ENCODE measurements around the gene SPIRE2.
"Not testable (repeated sequence)": the region's sequence is repeated elsewhere in the genome, so short reads cannot be mapped to it uniquely, and the experiment has no call there.

The SPIRE2 gene

DNA sequence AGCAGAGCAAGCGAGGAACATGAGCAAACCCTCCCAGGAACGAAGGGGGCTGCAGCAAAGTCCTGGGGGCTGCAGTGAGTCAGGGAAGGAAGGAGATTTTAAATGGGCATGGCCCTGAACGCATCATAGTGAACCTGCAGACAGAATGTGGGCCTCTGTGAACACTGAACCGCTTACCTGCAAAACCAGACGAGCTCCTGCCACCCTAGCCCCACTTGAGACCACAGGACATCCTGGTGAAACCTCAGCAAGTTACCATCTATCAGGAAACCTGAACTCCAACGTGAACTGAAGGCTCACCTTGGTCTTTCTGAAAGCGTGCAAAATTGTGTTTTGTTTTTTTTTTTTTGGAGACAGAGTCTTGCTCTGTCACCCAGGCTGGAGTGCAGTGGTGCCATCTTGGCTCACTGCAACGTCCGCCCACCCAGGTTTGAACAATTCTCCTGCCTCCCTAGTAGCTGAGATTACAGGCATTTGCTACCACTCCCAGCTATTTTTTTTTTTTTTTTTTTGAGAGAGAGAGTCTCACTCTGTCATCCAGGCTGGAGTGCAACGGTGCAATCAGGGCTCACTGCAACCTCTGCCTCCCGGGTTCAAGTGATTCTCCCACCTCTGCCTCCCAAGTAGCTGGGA, 42.6 kb upstream of the SPIRE2 start:
- no peak for DNase-seq (ENCODE audit: low read depth)
- no peak overlapping the region for H3K4me3 ChIP-seq (ENCODE audit: low read depth, low read length)
- TF ChIP-seq, protein P1, sequence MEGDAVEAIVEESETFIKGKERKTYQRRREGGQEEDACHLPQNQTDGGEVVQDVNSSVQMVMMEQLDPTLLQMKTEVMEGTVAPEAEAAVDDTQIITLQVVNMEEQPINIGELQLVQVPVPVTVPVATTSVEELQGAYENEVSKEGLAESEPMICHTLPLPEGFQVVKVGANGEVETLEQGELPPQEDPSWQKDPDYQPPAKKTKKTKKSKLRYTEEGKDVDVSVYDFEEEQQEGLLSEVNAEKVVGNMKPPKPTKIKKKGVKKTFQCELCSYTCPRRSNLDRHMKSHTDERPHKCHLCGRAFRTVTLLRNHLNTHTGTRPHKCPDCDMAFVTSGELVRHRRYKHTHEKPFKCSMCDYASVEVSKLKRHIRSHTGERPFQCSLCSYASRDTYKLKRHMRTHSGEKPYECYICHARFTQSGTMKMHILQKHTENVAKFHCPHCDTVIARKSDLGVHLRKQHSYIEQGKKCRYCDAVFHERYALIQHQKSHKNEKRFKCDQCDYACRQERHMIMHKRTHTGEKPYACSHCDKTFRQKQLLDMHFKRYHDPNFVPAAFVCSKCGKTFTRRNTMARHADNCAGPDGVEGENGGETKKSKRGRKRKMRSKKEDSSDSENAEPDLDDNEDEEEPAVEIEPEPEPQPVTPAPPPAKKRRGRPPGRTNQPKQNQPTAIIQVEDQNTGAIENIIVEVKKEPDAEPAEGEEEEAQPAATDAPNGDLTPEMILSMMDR (IDR thresholded peaks at IDR 0.05; ENCODE audit: low read depth, low read length, missing control alignments) = no peak
- in situ Hi-C loops (cut with HindIII; ENCODE audit: low sequenced_read_pairs) = no loop called here

- no peak overlapping the region for H3K4me3 ChIP-seq (ENCODE audit: low read depth, low read length)
- no peak for DNase-seq (ENCODE audit: low read depth)
- in situ Hi-C loops (cut with HindIII; ENCODE audit: low sequenced_read_pairs) = no loop called here
- TF ChIP-seq, protein P1 (IDR thresholded peaks at IDR 0.05; ENCODE audit: low read depth, low read length, missing control alignments) = no peak
These were observed 41.6 kb upstream of the SPIRE2 start for GRCh38 chr16:89786474-89787364.

- no peak for DNase-seq (ENCODE audit: low read depth)
- TF ChIP-seq, protein P1 (IDR thresholded peaks at IDR 0.05; ENCODE audit: low read depth, low read length, missing control alignments) = no peak
- no peak overlapping the region for H3K4me3 ChIP-seq (ENCODE audit: low read depth, low read length)
- in situ Hi-C loops (cut with HindIII; ENCODE audit: low sequenced_read_pairs) = no loop called here
These were observed 40.9 kb upstream of the SPIRE2 start for GRCh38 chr16:89787365-89787805.

GRCh38 chr16:89791278-89791995, 36.8 kb upstream of the SPIRE2 start:
- in situ Hi-C loops (cut with HindIII; ENCODE audit: low sequenced_read_pairs) = no loop called here
- no peak overlapping the region for H3K4me3 ChIP-seq (ENCODE audit: low read depth, low read length)
- no peak for DNase-seq (ENCODE audit: low read depth)
- TF ChIP-seq, protein P1 (IDR thresholded peaks at IDR 0.05; ENCODE audit: low read depth, low read length, missing control alignments) = no peak

DNA sequence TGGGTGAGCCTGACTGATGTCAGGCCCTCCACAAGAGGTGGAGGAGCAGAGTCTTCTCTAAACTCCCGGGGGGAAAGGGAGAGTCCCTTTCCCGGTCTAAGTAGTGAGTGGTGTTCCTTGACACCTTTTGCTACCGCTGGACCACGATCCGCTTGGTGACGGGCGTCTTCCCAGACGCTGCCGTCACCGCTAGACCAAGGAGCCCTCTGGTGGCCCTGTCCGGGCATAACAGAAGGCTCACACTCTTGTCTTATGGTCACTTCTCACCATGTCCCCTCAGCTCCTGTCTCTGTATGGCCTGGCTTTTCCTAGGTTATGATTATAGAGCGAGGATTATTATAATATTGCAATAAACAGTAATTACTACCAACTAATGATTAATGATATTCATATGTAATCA, 35.2 kb upstream of the SPIRE2 start:
- in situ Hi-C loops (cut with HindIII; ENCODE audit: low sequenced_read_pairs); DNase-seq (ENCODE audit: low read depth); H3K4me3 ChIP-seq (ENCODE audit: low read depth, low read length): not testable (repeated sequence)
- TF ChIP-seq, protein P1 (IDR thresholded peaks at IDR 0.05; ENCODE audit: low read depth, low read length, missing control alignments) = peak; percentile 64

- DNase-seq (ENCODE audit: low read depth) = no peak
- TF ChIP-seq, protein P1 (IDR thresholded peaks at IDR 0.05; ENCODE audit: low read depth, low read length, missing control alignments) = no peak
- no peak overlapping the region for H3K4me3 ChIP-seq (ENCODE audit: low read depth, low read length)
- in situ Hi-C loops (cut with HindIII; ENCODE audit: low sequenced_read_pairs) = no loop called here
These were observed 34.3 kb upstream of the SPIRE2 start for GRCh38 chr16:89793955-89794354.

Data from astrocyte of the cerebellum (primary cell).